HEK293 (cell line): Measurements from ENCODE around the gene PIK3AP1.

Experiments used
- CTCF ChIA-PET: fragments of 350-600 bp; formaldehyde crosslinking; extraction: SDS; loops from one replicate; lab custom pipeline; 2021; ENCODE audit warnings: antibody characterized with exemption; lab: Yijun Ruan, JAX
- POLR2A ChIA-PET: fragments of 300-600 bp; formaldehyde crosslinking; extraction: SDS; loops from one replicate; lab custom pipeline; 2020; ENCODE audit warnings: antibody characterized with exemption, inconsistent platforms; lab: Yijun Ruan, JAX
- H3K27ac ChIP-seq: fragments of 200-500 bp; sonication (Bioruptor generic); 2 replicates; pipeline ENCODE4 v1.5.1; 2014; ENCODE audit warnings: low read depth, low read length, control low read depth, inconsistent platforms; ENCODE audit errors: extremely low read depth
- H3K36me3 ChIP-seq, 2 experiments: fragments of 200-500 bp in 1 of 2; sonication (Bioruptor generic) in 1 of 2; 1 replicate in 1 of 2; 2 replicates in 1 of 2; pipeline ENCODE4 v1.5.1; 2014 to 2017; ENCODE audit warnings: inconsistent platforms in 2 of 2, low read length in 2 of 2; ENCODE audit not compliant: control insufficient read depth in 2 of 2, insufficient read depth in 1 of 2
- H3K4me1 ChIP-seq: fragments of 200-500 bp; sonication (Bioruptor generic); 2 replicates; pipeline ENCODE4 v1.5.1; 2014; ENCODE audit warnings: mild to moderate bottlenecking, low read length, inconsistent platforms; ENCODE audit not compliant: control insufficient read depth, insufficient read depth
- H3K4me3 ChIP-seq: 2 replicates; pipeline ENCODE4 v1.5.1; 2011; ENCODE audit warnings: low read depth, mild to moderate bottlenecking, control low read depth, low read length, moderate library complexity
- H3K9me3 ChIP-seq: fragments of 200-500 bp; sonication (Bioruptor generic); 2 replicates; pipeline ENCODE4 v1.5.1; 2014; ENCODE audit warnings: low read depth, low read length, inconsistent platforms; ENCODE audit not compliant: control insufficient read depth, insufficient read depth
- EGR2 ChIP-seq: fragments of 450-650 bp; formaldehyde crosslinking; IDR thresholded peaks from 2 replicates; pipeline ENCODE4 v1.5.1; 2016; ENCODE audit warnings: low read depth, missing biosample characterization, missing genetic modification characterization
- FEZF1 ChIP-seq: fragments of 450-650 bp; formaldehyde crosslinking; IDR thresholded peaks from 2 replicates; pipeline ENCODE4 v1.5.1; 2016; ENCODE audit warnings: missing biosample characterization, missing genetic modification characterization
- KLF8 ChIP-seq: fragments of 450-650 bp; formaldehyde crosslinking; IDR thresholded peaks from 2 replicates; pipeline ENCODE4 v1.5.1; 2016; ENCODE audit warnings: missing biosample characterization, missing genetic modification characterization
- YY2 ChIP-seq: fragments of 450-650 bp; formaldehyde crosslinking; IDR thresholded peaks from 2 replicates; pipeline ENCODE4 v1.5.1; 2016; ENCODE audit warnings: missing biosample characterization, missing genetic modification characterization
- ZNF132 ChIP-seq: fragments of 450-650 bp; formaldehyde crosslinking; IDR thresholded peaks from 2 replicates; pipeline ENCODE4 v1.5.1; 2017; ENCODE audit warnings: missing biosample characterization, missing genetic modification characterization, borderline replicate concordance
- ZNF239 ChIP-seq: fragments of 450-650 bp; formaldehyde crosslinking; IDR thresholded peaks from 2 replicates; pipeline ENCODE4 v1.5.1; 2016; ENCODE audit warnings: missing biosample characterization, missing genetic modification characterization
- ZNF274 ChIP-seq, 2 experiments: fragments of 200-500 bp in 1 of 2; fragments of 450-650 bp in 1 of 2; sonication (Bioruptor generic) in 1 of 2; formaldehyde crosslinking in 1 of 2; IDR thresholded peaks; 2 replicates each; pipeline versions ENCODE4 v1.5.1 to v1.6.1; 2014 to 2016; ENCODE audit warnings: borderline replicate concordance in 1 of 2, inconsistent platforms in 1 of 2, low read length in 1 of 2, missing biosample characterization in 1 of 2, missing genetic modification characterization in 1 of 2
- ZNF623 ChIP-seq: fragments of 450-650 bp; formaldehyde crosslinking; IDR thresholded peaks from 2 replicates; pipeline ENCODE4 v1.5.1; 2016; ENCODE audit warnings: missing biosample characterization, missing genetic modification characterization
- ZNF670 ChIP-seq: fragments of 450-650 bp; formaldehyde crosslinking; IDR thresholded peaks from 2 replicates; pipeline ENCODE4 v1.5.1; 2016; ENCODE audit warnings: missing biosample characterization, missing genetic modification characterization, low read depth
- ZNF830 ChIP-seq: fragments of 450-650 bp; IDR thresholded peaks from 2 replicates; pipeline ENCODE4 v1.5.0; 2018; ENCODE audit warnings: missing biosample characterization, missing genetic modification characterization, low read depth, mild to moderate bottlenecking, moderate library complexity
- ZSCAN5A ChIP-seq: fragments of 450-650 bp; formaldehyde crosslinking; IDR thresholded peaks from 2 replicates; pipeline ENCODE4 v1.5.1; 2016; ENCODE audit warnings: missing biosample characterization, missing genetic modification characterization
- TF ChIP-seq, protein P1 (sequence below): fragments of 450-650 bp; formaldehyde crosslinking; IDR thresholded peaks from 2 replicates; pipeline ENCODE4 v1.5.1; 2016; ENCODE audit warnings: missing biosample characterization, missing genetic modification characterization
- TF ChIP-seq, protein P2 (sequence below): fragments of 450-650 bp; formaldehyde crosslinking; IDR thresholded peaks from 2 replicates; pipeline ENCODE4 v1.5.1; 2016; ENCODE audit warnings: missing biosample characterization, missing genetic modification characterization, borderline replicate concordance
- TF ChIP-seq, protein P3 (sequence below): fragments of 450-650 bp; formaldehyde crosslinking; IDR thresholded peaks from 2 replicates; pipeline ENCODE4 v1.5.1; 2016; ENCODE audit warnings: missing biosample characterization, missing genetic modification characterization
- TF ChIP-seq, protein P4 (sequence below): fragments of 450-650 bp; formaldehyde crosslinking; IDR thresholded peaks from 2 replicates; pipeline ENCODE4 v1.5.1; 2016; ENCODE audit warnings: missing biosample characterization, missing genetic modification characterization
- TF ChIP-seq, protein P5 (sequence below): fragments of 450-650 bp; formaldehyde crosslinking; IDR thresholded peaks from 2 replicates; pipeline ENCODE4 v1.5.1; 2016; ENCODE audit warnings: missing biosample characterization, missing genetic modification characterization

PIK3AP1 gene

GRCh38 chr10:96646301-96646700, 74.0 kb downstream of the PIK3AP1 start:
- TF ChIP-seq, protein P1, sequence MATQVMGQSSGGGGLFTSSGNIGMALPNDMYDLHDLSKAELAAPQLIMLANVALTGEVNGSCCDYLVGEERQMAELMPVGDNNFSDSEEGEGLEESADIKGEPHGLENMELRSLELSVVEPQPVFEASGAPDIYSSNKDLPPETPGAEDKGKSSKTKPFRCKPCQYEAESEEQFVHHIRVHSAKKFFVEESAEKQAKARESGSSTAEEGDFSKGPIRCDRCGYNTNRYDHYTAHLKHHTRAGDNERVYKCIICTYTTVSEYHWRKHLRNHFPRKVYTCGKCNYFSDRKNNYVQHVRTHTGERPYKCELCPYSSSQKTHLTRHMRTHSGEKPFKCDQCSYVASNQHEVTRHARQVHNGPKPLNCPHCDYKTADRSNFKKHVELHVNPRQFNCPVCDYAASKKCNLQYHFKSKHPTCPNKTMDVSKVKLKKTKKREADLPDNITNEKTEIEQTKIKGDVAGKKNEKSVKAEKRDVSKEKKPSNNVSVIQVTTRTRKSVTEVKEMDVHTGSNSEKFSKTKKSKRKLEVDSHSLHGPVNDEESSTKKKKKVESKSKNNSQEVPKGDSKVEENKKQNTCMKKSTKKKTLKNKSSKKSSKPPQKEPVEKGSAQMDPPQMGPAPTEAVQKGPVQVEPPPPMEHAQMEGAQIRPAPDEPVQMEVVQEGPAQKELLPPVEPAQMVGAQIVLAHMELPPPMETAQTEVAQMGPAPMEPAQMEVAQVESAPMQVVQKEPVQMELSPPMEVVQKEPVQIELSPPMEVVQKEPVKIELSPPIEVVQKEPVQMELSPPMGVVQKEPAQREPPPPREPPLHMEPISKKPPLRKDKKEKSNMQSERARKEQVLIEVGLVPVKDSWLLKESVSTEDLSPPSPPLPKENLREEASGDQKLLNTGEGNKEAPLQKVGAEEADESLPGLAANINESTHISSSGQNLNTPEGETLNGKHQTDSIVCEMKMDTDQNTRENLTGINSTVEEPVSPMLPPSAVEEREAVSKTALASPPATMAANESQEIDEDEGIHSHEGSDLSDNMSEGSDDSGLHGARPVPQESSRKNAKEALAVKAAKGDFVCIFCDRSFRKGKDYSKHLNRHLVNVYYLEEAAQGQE (tag by site-specific recombination): no peak
- TF ChIP-seq ZNF623 (tag by site-specific recombination) (no peak), EGR2 (tag by site-specific recombination) (no peak), ZSCAN5A (tag by site-specific recombination) (no peak), ZNF239 (no peak), ZNF830 (tag by site-specific recombination) (no peak), ZNF132 (tag by site-specific recombination) (no peak), ZNF274 (IDR thresholded peaks at IDR 0.05; ENCODE audit: low read length) (no peak), ZNF274 (tag by site-specific recombination; IDR thresholded peaks at IDR 0.05; ENCODE audit: borderline replicate concordance) (no peak)
- TF ChIP-seq, protein P2, sequence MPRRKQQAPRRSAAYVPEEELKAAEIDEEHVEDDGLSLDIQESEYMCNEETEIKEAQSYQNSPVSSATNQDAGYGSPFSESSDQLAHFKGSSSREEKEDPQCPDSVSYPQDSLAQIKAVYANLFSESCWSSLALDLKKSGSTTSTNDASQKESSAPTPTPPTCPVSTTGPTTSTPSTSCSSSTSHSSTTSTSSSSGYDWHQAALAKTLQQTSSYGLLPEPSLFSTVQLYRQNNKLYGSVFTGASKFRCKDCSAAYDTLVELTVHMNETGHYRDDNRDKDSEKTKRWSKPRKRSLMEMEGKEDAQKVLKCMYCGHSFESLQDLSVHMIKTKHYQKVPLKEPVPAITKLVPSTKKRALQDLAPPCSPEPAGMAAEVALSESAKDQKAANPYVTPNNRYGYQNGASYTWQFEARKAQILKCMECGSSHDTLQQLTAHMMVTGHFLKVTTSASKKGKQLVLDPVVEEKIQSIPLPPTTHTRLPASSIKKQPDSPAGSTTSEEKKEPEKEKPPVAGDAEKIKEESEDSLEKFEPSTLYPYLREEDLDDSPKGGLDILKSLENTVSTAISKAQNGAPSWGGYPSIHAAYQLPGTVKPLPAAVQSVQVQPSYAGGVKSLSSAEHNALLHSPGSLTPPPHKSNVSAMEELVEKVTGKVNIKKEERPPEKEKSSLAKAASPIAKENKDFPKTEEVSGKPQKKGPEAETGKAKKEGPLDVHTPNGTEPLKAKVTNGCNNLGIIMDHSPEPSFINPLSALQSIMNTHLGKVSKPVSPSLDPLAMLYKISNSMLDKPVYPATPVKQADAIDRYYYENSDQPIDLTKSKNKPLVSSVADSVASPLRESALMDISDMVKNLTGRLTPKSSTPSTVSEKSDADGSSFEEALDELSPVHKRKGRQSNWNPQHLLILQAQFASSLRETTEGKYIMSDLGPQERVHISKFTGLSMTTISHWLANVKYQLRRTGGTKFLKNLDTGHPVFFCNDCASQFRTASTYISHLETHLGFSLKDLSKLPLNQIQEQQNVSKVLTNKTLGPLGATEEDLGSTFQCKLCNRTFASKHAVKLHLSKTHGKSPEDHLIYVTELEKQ (tag by site-specific recombination): no peak
- TF ChIP-seq, protein P3, sequence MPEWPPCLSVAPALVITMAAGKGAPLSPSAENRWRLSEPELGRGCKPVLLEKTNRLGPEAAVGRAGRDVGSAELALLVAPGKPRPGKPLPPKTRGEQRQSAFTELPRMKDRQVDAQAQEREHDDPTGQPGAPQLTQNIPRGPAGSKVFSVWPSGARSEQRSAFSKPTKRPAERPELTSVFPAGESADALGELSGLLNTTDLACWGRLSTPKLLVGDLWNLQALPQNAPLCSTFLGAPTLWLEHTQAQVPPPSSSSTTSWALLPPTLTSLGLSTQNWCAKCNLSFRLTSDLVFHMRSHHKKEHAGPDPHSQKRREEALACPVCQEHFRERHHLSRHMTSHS (tag by site-specific recombination): no peak
- H3K4me1 ChIP-seq: no peaks in the 10 kb centered on the region
- H3K4me3 ChIP-seq: no peak overlapping the region
- H3K36me3 ChIP-seq: no peaks in the 10 kb centered on the region
- POLR2A ChIA-PET: no interaction called here
- H3K9me3 ChIP-seq: no peaks in the 10 kb centered on the region
- CTCF ChIA-PET: interaction anchor here (0.6 to 1.1 kb wide), 4 partner anchors 8 to 592 kb away, joined by 3 to 5 read pairs (median 4); no protein-coding TSS in a partner anchor
- H3K27ac ChIP-seq: no peak overlapping the region

DNA sequence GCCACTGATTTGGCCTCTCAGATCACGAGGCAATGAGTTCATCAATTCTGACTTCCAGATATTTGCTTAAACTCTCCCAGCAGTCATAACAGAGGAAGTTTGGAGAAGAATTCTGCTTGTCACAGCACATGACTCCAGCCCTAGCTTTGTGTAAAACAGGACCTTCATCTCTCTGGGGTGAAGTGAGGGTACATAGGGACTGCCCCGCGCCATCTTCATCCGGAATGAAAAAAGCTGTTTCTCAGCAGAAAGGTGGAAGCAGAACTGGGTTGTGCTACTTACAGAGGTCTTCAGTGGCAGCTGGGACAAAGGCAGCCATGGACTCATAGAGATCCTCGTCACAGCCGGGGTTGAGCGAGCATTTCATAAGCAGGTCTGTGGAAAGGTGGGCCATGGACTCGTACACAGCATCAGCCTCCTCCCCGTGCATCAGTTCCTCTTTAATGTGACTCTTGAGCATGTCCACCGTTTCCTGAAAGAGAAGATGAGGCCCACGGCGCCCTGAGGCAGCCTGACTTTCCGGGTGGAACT, 75.1 kb downstream of the PIK3AP1 start:
- H3K36me3 ChIP-seq: no peaks in the 10 kb centered on the region
- no peak overlapping the region for H3K27ac ChIP-seq
- ChIA-PET POLR2A (no interaction called here), CTCF (interaction anchor here (0.6 kb wide), 1 partner anchor 99 kb away, joined by 3 read pairs; no protein-coding TSS in a partner anchor)
- no peak overlapping the region for H3K4me3 ChIP-seq
- H3K4me1 ChIP-seq: no peaks in the 10 kb centered on the region
- H3K9me3 ChIP-seq: no peaks in the 10 kb centered on the region
- TF ChIP-seq ZNF670 (tag by site-specific recombination) (no peak), KLF8 (no peak), YY2 (tag by site-specific recombination) (no peak), FEZF1 (no peak)
- TF ChIP-seq, protein P4, sequence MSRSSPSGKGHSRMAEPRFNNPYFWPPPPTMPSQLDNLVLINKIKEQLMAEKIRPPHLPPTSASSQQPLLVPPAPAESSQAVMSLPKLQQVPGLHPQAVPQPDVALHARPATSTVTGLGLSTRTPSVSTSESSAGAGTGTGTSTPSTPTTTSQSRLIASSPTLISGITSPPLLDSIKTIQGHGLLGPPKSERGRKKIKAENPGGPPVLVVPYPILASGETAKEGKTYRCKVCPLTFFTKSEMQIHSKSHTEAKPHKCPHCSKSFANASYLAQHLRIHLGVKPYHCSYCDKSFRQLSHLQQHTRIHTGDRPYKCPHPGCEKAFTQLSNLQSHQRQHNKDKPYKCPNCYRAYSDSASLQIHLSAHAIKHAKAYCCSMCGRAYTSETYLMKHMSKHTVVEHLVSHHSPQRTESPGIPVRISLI (tag by site-specific recombination): no peak
- TF ChIP-seq, protein P5, sequence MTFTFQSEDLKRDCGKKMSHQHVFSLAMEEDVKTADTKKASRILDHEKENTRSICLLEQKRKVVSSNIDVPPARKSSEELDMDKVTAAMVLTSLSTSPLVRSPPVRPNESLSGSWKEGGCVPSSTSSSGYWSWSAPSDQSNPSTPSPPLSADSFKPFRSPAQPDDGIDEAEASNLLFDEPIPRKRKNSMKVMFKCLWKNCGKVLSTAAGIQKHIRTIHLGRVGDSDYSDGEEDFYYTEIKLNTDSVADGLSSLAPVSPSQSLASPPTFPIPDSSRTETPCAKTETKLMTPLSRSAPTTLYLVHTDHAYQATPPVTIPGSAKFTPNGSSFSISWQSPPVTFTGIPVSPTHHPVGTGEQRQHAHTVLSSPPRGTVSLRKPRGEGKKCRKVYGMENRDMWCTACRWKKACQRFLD: no peak
